ENCODE measurements around the gene SFI1.

DNA sequence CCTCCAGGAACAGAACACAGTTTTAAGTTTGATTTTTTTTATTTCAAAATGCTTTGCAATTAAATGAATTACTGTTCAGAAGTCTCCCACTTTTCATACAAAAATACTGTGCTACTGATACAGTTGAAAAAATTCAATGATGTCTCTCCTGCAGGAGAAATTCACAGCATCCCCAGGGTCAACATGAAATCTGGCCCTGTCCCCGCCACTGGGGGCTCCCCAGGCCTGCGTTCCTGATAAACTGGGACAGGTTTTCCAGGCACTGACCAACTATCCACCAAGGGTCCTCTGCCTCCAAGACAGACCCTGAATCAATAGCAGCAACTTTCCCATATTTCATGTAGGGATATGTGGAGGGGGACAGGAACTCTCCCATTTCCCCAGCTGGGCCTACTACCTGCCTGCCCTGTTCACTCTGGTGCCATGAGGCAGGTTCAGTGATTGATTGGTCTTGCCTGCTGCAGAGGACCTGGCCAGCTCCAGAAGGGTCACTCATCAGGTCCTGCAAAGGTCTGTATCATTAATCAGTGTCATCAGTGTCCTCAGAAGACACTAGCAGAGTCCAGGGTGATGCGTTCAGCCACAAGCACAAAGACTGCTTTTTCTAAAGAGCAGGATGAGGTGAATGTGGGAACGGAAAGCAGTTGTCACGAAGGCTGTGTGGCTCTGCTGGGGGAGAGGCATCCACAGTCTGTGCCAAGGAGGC, 122.3 kb downstream of the SFI1 start:
- TF ChIP-seq, protein P1, sequence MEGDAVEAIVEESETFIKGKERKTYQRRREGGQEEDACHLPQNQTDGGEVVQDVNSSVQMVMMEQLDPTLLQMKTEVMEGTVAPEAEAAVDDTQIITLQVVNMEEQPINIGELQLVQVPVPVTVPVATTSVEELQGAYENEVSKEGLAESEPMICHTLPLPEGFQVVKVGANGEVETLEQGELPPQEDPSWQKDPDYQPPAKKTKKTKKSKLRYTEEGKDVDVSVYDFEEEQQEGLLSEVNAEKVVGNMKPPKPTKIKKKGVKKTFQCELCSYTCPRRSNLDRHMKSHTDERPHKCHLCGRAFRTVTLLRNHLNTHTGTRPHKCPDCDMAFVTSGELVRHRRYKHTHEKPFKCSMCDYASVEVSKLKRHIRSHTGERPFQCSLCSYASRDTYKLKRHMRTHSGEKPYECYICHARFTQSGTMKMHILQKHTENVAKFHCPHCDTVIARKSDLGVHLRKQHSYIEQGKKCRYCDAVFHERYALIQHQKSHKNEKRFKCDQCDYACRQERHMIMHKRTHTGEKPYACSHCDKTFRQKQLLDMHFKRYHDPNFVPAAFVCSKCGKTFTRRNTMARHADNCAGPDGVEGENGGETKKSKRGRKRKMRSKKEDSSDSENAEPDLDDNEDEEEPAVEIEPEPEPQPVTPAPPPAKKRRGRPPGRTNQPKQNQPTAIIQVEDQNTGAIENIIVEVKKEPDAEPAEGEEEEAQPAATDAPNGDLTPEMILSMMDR (tag by site-specific recombination; IDR thresholded peaks at IDR 0.05) = no peak
- TF ChIP-seq, protein P2, sequence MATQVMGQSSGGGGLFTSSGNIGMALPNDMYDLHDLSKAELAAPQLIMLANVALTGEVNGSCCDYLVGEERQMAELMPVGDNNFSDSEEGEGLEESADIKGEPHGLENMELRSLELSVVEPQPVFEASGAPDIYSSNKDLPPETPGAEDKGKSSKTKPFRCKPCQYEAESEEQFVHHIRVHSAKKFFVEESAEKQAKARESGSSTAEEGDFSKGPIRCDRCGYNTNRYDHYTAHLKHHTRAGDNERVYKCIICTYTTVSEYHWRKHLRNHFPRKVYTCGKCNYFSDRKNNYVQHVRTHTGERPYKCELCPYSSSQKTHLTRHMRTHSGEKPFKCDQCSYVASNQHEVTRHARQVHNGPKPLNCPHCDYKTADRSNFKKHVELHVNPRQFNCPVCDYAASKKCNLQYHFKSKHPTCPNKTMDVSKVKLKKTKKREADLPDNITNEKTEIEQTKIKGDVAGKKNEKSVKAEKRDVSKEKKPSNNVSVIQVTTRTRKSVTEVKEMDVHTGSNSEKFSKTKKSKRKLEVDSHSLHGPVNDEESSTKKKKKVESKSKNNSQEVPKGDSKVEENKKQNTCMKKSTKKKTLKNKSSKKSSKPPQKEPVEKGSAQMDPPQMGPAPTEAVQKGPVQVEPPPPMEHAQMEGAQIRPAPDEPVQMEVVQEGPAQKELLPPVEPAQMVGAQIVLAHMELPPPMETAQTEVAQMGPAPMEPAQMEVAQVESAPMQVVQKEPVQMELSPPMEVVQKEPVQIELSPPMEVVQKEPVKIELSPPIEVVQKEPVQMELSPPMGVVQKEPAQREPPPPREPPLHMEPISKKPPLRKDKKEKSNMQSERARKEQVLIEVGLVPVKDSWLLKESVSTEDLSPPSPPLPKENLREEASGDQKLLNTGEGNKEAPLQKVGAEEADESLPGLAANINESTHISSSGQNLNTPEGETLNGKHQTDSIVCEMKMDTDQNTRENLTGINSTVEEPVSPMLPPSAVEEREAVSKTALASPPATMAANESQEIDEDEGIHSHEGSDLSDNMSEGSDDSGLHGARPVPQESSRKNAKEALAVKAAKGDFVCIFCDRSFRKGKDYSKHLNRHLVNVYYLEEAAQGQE (tag by site-specific recombination; IDR thresholded peaks at IDR 0.05) = no peak
- TF ChIP-seq ZNF433 (tag by site-specific recombination; IDR thresholded peaks at IDR 0.05; ENCODE audit: low read depth) = no peak
- no peak for TF ChIP-seq ZNF184 (tag by site-specific recombination; IDR thresholded peaks at IDR 0.05)
- TF ChIP-seq, protein P3, sequence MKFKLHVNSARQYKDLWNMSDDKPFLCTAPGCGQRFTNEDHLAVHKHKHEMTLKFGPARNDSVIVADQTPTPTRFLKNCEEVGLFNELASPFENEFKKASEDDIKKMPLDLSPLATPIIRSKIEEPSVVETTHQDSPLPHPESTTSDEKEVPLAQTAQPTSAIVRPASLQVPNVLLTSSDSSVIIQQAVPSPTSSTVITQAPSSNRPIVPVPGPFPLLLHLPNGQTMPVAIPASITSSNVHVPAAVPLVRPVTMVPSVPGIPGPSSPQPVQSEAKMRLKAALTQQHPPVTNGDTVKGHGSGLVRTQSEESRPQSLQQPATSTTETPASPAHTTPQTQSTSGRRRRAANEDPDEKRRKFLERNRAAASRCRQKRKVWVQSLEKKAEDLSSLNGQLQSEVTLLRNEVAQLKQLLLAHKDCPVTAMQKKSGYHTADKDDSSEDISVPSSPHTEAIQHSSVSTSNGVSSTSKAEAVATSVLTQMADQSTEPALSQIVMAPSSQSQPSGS (tag by site-specific recombination; IDR thresholded peaks at IDR 0.05; ENCODE audit: low read depth) = no peak
- TF ChIP-seq ZBTB17 (tag by site-specific recombination; IDR thresholded peaks at IDR 0.05) = peak; percentile 90
- TF ChIP-seq, protein P4, sequence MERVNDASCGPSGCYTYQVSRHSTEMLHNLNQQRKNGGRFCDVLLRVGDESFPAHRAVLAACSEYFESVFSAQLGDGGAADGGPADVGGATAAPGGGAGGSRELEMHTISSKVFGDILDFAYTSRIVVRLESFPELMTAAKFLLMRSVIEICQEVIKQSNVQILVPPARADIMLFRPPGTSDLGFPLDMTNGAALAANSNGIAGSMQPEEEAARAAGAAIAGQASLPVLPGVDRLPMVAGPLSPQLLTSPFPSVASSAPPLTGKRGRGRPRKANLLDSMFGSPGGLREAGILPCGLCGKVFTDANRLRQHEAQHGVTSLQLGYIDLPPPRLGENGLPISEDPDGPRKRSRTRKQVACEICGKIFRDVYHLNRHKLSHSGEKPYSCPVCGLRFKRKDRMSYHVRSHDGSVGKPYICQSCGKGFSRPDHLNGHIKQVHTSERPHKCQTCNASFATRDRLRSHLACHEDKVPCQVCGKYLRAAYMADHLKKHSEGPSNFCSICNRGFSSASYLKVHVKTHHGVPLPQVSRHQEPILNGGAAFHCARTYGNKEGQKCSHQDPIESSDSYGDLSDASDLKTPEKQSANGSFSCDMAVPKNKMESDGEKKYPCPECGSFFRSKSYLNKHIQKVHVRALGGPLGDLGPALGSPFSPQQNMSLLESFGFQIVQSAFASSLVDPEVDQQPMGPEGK (tag by site-specific recombination; IDR thresholded peaks at IDR 0.05) = no peak
- TF ChIP-seq ZNF660 (tag by site-specific recombination; IDR thresholded peaks at IDR 0.05) = no peak
- TF ChIP-seq KLF16 (tag by site-specific recombination; IDR thresholded peaks at IDR 0.05) = no peak
- TF ChIP-seq ZNF654 (tag by site-specific recombination; IDR thresholded peaks at IDR 0.05; ENCODE audit: low read depth) = no peak
